ENCODE measurements around the gene AXIN1. TPM values are rescaled to one million over a fixed set of nuclear protein-coding genes. Genes with fewer than 3 reads are reported as not detected.
"Not testable (repeated sequence)": the region's sequence is repeated elsewhere in the genome, so short reads cannot be mapped to it uniquely, and the experiment has no call there.

The AXIN1 gene
- total RNA-seq, 1 donor from 2014 or later, result 16.4 TPM

- H3K4me1 Mint-ChIP-seq (ENCODE audit: low read depth, unreplicated experiment), result peaks cover 13% of the 10 kb centered on the region
- no peak overlapping the region for H3K27ac Mint-ChIP-seq (ENCODE audit: unreplicated experiment)
- no peaks in the 10 kb centered on the region for H3K36me3 Mint-ChIP-seq (ENCODE audit: unreplicated experiment)
- no peak for TF ChIP-seq CTCF (IDR thresholded peaks at IDR 0.05; ENCODE audit: partially characterized antibody, unreplicated experiment)
- peak overlapping the region; percentile 81 for H3K4me3 Mint-ChIP-seq (ENCODE audit: unreplicated experiment)
- H3K27me3 Mint-ChIP-seq (ENCODE audit: unreplicated experiment), result peaks cover 5% of the 10 kb centered on the region
- DNase-seq, result no peak
- peaks cover 8% of the 10 kb centered on the region for H3K9me3 Mint-ChIP-seq (ENCODE audit: unreplicated experiment)
Measured at GRCh38 chr16:380762-381011, 28.2 kb upstream of the AXIN1 start.

GRCh38 chr16:379961-380761 is 27.6 kb upstream of the AXIN1 start:
- Mint-ChIP-seq H3K27ac (ENCODE audit: unreplicated experiment) (no peak overlapping the region), H3K36me3 (ENCODE audit: unreplicated experiment) (no peaks in the 10 kb centered on the region), H3K4me3 (ENCODE audit: unreplicated experiment) (peak overlapping the region; percentile 68), H3K4me1 (ENCODE audit: low read depth, unreplicated experiment) (peaks cover 13% of the 10 kb centered on the region), H3K9me3 (ENCODE audit: unreplicated experiment) (peaks cover 8% of the 10 kb centered on the region), H3K27me3 (ENCODE audit: unreplicated experiment) (peaks cover 5% of the 10 kb centered on the region)
- no peak for DNase-seq
- TF ChIP-seq CTCF (IDR thresholded peaks at IDR 0.05; ENCODE audit: partially characterized antibody, unreplicated experiment), result no peak

- no peak for TF ChIP-seq CTCF (IDR thresholded peaks at IDR 0.05; ENCODE audit: partially characterized antibody, unreplicated experiment)
- Mint-ChIP-seq H3K4me1 (ENCODE audit: low read depth, unreplicated experiment) (peaks cover 13% of the 10 kb centered on the region), H3K4me3 (ENCODE audit: unreplicated experiment) (no peak overlapping the region), H3K27ac (ENCODE audit: unreplicated experiment) (no peak overlapping the region), H3K27me3 (ENCODE audit: unreplicated experiment) (peaks cover 5% of the 10 kb centered on the region), H3K9me3 (ENCODE audit: unreplicated experiment) (peaks cover 8% of the 10 kb centered on the region), H3K36me3 (ENCODE audit: unreplicated experiment) (no peaks in the 10 kb centered on the region)
- DNase-seq, result no peak
Measured at GRCh38 chr16:379183-379960, 26.8 kb upstream of the AXIN1 start.

DNA sequence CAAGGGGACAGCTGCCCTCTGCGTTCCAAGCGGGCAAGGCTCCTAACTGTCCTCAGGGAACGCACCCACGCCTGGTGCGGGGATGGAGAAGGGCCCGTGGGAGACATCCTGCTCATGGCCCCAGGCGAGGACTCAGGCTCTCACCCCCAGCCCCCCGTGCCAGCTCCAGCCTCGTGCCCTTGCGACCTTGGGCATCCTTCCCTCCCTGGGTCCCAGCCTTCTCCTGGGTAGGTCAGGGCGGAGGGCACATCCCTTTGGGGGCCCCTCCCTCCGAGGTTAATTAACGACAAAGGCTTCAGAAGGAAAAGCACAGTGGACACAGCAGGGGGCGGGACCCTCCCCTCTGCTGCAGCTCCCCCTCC is 26.3 kb upstream of the AXIN1 start:
- H3K4me1 Mint-ChIP-seq (ENCODE audit: low read depth, unreplicated experiment), result peaks cover 12% of the 10 kb centered on the region
- TF ChIP-seq CTCF (IDR thresholded peaks at IDR 0.05; ENCODE audit: partially characterized antibody, unreplicated experiment), result no peak
- peaks cover 8% of the 10 kb centered on the region for H3K9me3 Mint-ChIP-seq (ENCODE audit: unreplicated experiment)
- DNase-seq, result no peak
- peaks cover 5% of the 10 kb centered on the region for H3K27me3 Mint-ChIP-seq (ENCODE audit: unreplicated experiment)
- no peak overlapping the region for H3K4me3 Mint-ChIP-seq (ENCODE audit: unreplicated experiment)
- no peaks in the 10 kb centered on the region for H3K36me3 Mint-ChIP-seq (ENCODE audit: unreplicated experiment)
- H3K27ac Mint-ChIP-seq (ENCODE audit: unreplicated experiment), result no peak overlapping the region

DNA sequence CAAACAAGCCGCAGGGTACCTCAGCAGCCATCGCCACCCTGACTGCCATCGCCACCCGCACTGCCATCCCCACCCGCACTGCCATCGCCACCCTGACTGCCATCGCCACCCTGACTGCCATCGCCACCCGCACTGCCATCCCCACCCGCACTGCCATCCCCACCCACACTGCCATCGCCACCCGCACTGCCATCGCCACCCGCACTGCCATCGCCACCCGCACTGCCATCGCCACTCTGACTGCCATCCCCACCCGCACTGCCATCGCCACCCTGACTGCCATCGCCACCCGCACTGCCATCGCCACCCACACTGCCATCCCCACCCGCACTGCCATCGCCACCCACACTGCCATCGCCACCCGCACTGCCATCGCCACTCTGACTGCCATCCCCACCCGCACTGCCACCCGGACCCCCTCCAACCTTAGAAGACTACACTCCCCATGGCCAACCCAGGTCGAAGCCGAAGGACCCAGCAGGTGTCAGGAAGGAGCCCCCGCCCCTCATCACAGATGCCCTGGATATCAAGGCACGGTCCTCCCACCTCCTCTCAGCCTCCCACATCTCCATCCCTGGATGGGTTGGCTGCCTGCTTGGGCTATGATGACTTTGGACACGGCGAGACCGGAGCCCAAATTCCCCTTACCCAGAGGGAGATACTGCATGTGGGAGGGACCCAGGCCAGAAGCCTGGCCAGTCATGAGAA is 25.7 kb upstream of the AXIN1 start:
- H3K4me3 Mint-ChIP-seq (ENCODE audit: unreplicated experiment); H3K4me1 Mint-ChIP-seq (ENCODE audit: low read depth, unreplicated experiment); H3K36me3 Mint-ChIP-seq (ENCODE audit: unreplicated experiment); H3K9me3 Mint-ChIP-seq (ENCODE audit: unreplicated experiment); DNase-seq; H3K27ac Mint-ChIP-seq (ENCODE audit: unreplicated experiment); H3K27me3 Mint-ChIP-seq (ENCODE audit: unreplicated experiment): not testable (repeated sequence)
